Fibroblast of mammary gland (primary cell): ENCODE measurements around the gene CDH4.

ENCODE experiments used
- DNase-seq: peaks from one replicate; pipeline ENCODE4 v3.0.0-alpha.2; 2010; ENCODE audit warnings: low read depth
- H3K4me3 ChIP-seq: 2 replicates; pipeline ENCODE4 v1.5.1; 2011; ENCODE audit warnings: low read depth, mild to moderate bottlenecking, low read length, moderate library complexity; ENCODE audit not compliant: control insufficient read depth
- CTCF ChIP-seq: conservative IDR thresholded peaks from 2 replicates; pipeline ENCODE4 v1.5.1; 2011; ENCODE audit warnings: low read depth, low read length, inconsistent platforms; ENCODE audit not compliant: control insufficient read depth, insufficient read depth

Gene CDH4

DNA sequence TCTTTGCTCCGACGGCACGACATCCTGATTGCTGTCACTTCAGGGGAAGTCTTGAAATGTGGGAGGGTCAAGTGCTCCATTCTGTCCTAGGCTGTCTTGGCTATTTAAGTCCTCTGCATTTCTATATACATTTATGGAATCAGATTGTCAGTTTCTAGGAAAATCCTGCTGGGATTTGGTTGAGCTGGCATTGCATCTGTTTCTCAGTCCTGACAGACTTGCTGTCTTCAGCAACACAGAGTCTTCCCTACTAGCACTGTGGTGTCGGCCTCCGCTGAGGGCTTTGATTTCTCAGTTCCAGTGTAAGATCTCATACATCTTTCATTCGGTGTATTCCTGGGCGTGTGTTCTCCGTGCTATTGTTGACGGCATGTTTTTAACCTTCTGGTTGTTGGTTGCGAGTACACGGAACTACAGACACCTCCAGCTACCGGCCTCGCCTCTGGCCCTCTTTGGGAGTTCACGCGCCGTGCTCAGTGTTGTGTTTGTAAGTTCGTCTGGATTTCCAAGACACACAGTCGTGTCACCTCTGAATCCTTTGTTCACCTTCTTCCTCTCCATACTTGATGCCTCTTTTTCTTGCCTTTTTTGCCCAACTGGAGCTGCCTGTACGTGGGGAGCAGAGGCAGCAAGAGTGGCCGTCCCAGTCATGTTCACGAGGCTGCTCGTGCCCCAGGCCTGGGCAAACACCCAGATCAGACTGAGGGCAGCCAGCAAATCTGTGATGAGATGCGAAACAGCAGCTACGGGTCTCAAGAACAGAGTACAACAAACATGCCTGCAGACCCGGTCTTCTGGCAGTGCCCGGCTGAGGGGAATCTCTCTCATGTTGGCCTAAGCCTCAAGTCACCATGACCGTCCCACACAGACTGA lies 720.8 kb downstream of the CDH4 start:
- no peak for DNase-seq
- TF ChIP-seq CTCF = no peak

GRCh38 chr20:61973515-61974356 lies 721.7 kb downstream of the CDH4 start:
- DNase-seq = no peak
- no peak overlapping the region for H3K4me3 ChIP-seq
- TF ChIP-seq CTCF = no peak

More for the DNA sequence above, 720.8 kb downstream of the CDH4 start:
- H3K4me3 ChIP-seq = no peak overlapping the region

- no peak for TF ChIP-seq CTCF
- no peak for DNase-seq
- H3K4me3 ChIP-seq = no peak overlapping the region
Measured at GRCh38 chr20:61974357-61974665, 722.2 kb downstream of the CDH4 start.

DNA sequence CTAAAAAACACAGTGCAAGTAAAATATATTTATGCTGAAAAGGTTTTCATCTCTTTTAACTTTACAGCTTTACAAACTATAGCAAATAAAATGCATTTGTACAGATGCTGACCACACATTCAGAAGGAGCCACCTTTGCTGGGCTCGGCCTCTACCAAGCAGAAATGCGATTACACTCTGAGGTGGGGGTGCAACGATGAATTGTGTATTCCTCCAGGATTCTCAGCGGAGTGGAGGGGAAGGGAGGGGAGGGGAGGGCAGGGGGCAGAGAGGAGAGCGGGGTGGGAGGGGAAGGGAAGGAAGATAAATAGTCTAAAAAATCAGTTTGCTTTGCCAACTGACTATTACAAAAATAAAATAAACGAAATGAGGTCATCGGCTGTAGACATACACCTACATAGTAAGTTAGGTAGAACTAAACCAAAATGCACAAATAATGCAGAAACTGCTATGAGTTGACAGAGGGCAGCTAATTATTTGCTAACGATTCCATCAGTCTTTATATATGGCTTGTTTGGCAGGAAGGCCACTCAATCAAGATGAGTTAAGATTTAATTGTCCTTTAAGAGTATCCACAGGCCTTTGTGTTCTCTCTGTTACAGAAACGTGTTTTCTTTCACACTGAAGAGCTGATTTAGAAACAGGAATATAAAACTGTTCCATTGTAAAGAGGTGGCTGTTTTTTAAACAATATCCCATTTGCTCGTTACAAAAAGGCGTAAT lies 723.5 kb downstream of the CDH4 start:
- DNase-seq = no peak
- no peak for TF ChIP-seq CTCF
- no peak overlapping the region for H3K4me3 ChIP-seq

- no peak overlapping the region for H3K4me3 ChIP-seq
- DNase-seq = no peak
- TF ChIP-seq CTCF = no peak
Measured at GRCh38 chr20:61976263-61976643, 724.2 kb downstream of the CDH4 start.

DNA sequence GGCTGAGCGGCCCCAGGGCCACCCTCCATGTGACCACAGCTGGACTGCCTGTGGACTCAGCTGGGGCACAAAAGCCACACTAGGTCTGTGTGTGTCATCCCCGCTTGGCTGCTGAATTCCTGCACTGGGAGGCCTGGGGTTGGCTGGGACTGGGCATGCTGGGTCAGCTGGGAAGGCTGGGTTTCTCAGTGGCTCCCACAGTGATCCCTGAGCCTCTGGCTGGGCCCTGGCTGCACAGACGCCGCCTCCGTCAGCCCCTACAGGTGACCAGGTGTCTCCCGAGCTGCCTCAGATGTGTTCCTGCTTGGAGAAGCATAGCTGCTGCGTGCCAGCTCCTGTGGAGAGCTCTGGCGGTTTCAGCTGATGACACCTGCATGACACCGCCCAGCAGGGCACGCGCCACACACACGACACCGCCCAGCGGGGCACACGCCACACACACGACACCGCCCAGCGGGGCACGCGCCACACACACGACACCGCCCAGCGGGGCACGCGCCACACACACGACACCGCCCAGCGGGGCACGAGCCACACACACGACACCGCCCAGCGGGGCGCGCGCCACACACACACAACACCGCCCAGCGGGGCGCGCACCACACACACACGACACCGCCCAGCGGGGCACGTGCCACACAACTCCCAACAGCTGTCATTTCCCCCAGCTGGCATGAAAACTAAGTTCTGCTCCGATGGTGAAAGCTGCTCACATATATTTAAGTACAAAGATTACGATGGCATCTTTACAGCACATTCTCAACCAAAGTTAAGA lies 724.8 kb downstream of the CDH4 start:
- no peak overlapping the region for H3K4me3 ChIP-seq
- TF ChIP-seq CTCF = no peak
- DNase-seq = no peak
